COLO829 (cell line): ENCODE measurements around the gene ELL2.
"Not testable (repeated sequence)": the region's sequence is repeated elsewhere in the genome, so short reads cannot be mapped to it uniquely, and the experiment has no call there.

Source experiments
- DNase-seq: peaks from one replicate; pipeline ENCODE4 v3.0.0; 2012; ENCODE audit warnings: low spot score

The ELL2 gene

GRCh38 chr5:95838001-95838520 lies 123.6 kb downstream of the ELL2 start:
- DNase-seq, result no peak

GRCh38 chr5:95837492-95837891 lies 124.2 kb downstream of the ELL2 start:
- DNase-seq, result no peak

GRCh38 chr5:95836971-95837370 lies 124.7 kb downstream of the ELL2 start:
- not testable (repeated sequence) for DNase-seq

- DNase-seq, result no peak
Observed at GRCh38 chr5:95836544-95836943, 125.1 kb downstream of the ELL2 start.

- no peak for DNase-seq
Observed at GRCh38 chr5:95835682-95836385, 125.8 kb downstream of the ELL2 start.
